WTC11 (cell line): ENCODE data around the gene ITPKB. TPM values are rescaled to one million over a fixed set of nuclear protein-coding genes. Genes with fewer than 3 reads are reported as not detected.

Source experiments
- ATAC-seq: fragments of 200-7000 bp; cut with Tn5 transposase; 2 replicates; pipeline ENCODE4 v1.10.0; 2021; ENCODE audit warnings: mild to moderate bottlenecking, moderate library complexity
- CTCF ChIA-PET: fragments of 300-600 bp; sonication (Branson Sonifier 250); formaldehyde crosslinking; loops from one replicate; lab custom pipeline; 2021; ENCODE audit warnings: antibody characterized with exemption; lab: Charles Lee
- POLR2A ChIA-PET: fragments of 350-600 bp; sonication (Branson Sonifier 250); formaldehyde crosslinking; loops from one replicate; lab custom pipeline; 2021; ENCODE audit warnings: antibody characterized with exemption; lab: Charles Lee
- DNase-seq: peaks from one replicate; pipeline ENCODE4 v3.0.0; 2021; ENCODE audit warnings: low spot score
- H3K27ac Mint-ChIP-seq: 2 replicates; pipeline ENCODE4 v1.8.0; 2021; ENCODE audit warnings: mixed read lengths
- H3K27me3 Mint-ChIP-seq: 2 replicates; pipeline ENCODE4 v1.8.0; 2021; ENCODE audit warnings: low read depth, mild to moderate bottlenecking, moderate library complexity, mixed read lengths
- H3K36me3 Mint-ChIP-seq: 2 replicates; pipeline ENCODE4 v1.8.0; 2021; ENCODE audit warnings: mixed read lengths
- H3K4me1 Mint-ChIP-seq: 2 replicates; pipeline ENCODE4 v1.8.0; 2022; ENCODE audit warnings: mixed read lengths
- H3K4me3 Mint-ChIP-seq: 2 replicates; pipeline ENCODE4 v1.8.0; 2021; ENCODE audit warnings: mild to moderate bottlenecking, moderate library complexity, mixed read lengths
- H3K9me3 Mint-ChIP-seq: 2 replicates; pipeline ENCODE4 v1.8.0; 2021; ENCODE audit warnings: mixed read lengths
- AR ChIP-seq: fragments of 250-450 bp; sonication (Bioruptor Pico); IDR thresholded peaks from 2 replicates; pipeline ENCODE4 v1.9.0; 2021; ENCODE audit warnings: mild to moderate bottlenecking
- ATF2 ChIP-seq: sonication (generic); formaldehyde crosslinking; IDR thresholded peaks from 2 replicates; pipeline ENCODE4 v1.8.1; 2022; ENCODE audit warnings: low read depth, missing genetic modification reagents, borderline replicate concordance
- CBFB ChIP-seq: sonication (generic); formaldehyde crosslinking; IDR thresholded peaks from 2 replicates; pipeline ENCODE4 v1.8.1; 2022; ENCODE audit warnings: mild to moderate bottlenecking, low read depth, missing genetic modification reagents
- CTCF ChIP-seq: fragments of 200-600 bp; IDR thresholded peaks from 2 replicates; pipeline ENCODE4 v1.8.0; 2022; ENCODE audit warnings: antibody characterized with exemption
- E2F1 ChIP-seq: sonication (generic); formaldehyde crosslinking; IDR thresholded peaks from 2 replicates; pipeline ENCODE4 v1.8.0; 2022; ENCODE audit warnings: mild to moderate bottlenecking, missing genetic modification reagents
- ELF4 ChIP-seq: sonication (generic); formaldehyde crosslinking; IDR thresholded peaks from 2 replicates; pipeline ENCODE4 v1.8.1; 2022; ENCODE audit warnings: low read depth, mild to moderate bottlenecking, moderate library complexity, missing genetic modification reagents
- EMX1 ChIP-seq: fragments of 250-450 bp; sonication (Bioruptor Pico); IDR thresholded peaks from 2 replicates; pipeline ENCODE4 v1.8.0; 2021; ENCODE audit warnings: mild to moderate bottlenecking
- FOXP4 ChIP-seq: sonication (generic); formaldehyde crosslinking; IDR thresholded peaks from 2 replicates; pipeline ENCODE4 v1.8.0; 2022; ENCODE audit warnings: mild to moderate bottlenecking, missing genetic modification reagents
- GABPB1 ChIP-seq: sonication (generic); formaldehyde crosslinking; IDR thresholded peaks from 2 replicates; pipeline ENCODE4 v1.8.1; 2023; ENCODE audit warnings: mild to moderate bottlenecking, missing genetic modification reagents
- GRHL2 ChIP-seq: fragments of 250-450 bp; sonication (Bioruptor Pico); IDR thresholded peaks from 2 replicates; pipeline ENCODE4 v1.8.0; 2022; ENCODE audit warnings: mild to moderate bottlenecking, moderate library complexity; ENCODE audit not compliant: insufficient replicate concordance, severe bottlenecking
- NFE2L1 ChIP-seq: sonication (generic); formaldehyde crosslinking; IDR thresholded peaks from 2 replicates; pipeline ENCODE4 v1.8.1; 2023; ENCODE audit warnings: missing genetic modification reagents
- NR1H2 ChIP-seq: sonication (generic); formaldehyde crosslinking; IDR thresholded peaks from 2 replicates; pipeline ENCODE4 v1.9.0; 2021; ENCODE audit warnings: mild to moderate bottlenecking, moderate library complexity, missing genetic modification reagents
- OVOL2 ChIP-seq: fragments of 250-450 bp; sonication (Bioruptor Pico); IDR thresholded peaks from 2 replicates; pipeline ENCODE4 v1.9.0; 2021; ENCODE audit warnings: mild to moderate bottlenecking, borderline replicate concordance
- TP53 ChIP-seq: sonication (generic); formaldehyde crosslinking; IDR thresholded peaks from 2 replicates; pipeline ENCODE4 v1.8.1; 2023; ENCODE audit warnings: mild to moderate bottlenecking, missing genetic modification reagents
- ZBTB21 ChIP-seq: sonication (generic); formaldehyde crosslinking; IDR thresholded peaks from 2 replicates; pipeline ENCODE4 v1.8.1; 2023; ENCODE audit warnings: mild to moderate bottlenecking, missing genetic modification reagents, borderline replicate concordance
- ZBTB43 ChIP-seq: sonication (generic); formaldehyde crosslinking; IDR thresholded peaks from 2 replicates; pipeline ENCODE4 v1.8.1; 2023; ENCODE audit warnings: mild to moderate bottlenecking, missing genetic modification reagents
- ZNF263 ChIP-seq: sonication (generic); formaldehyde crosslinking; IDR thresholded peaks from 2 replicates; pipeline ENCODE4 v1.8.1; 2022; ENCODE audit warnings: low read depth, mild to moderate bottlenecking, moderate library complexity, missing genetic modification reagents
- ZNF423 ChIP-seq: fragments of 250-450 bp; sonication (Bioruptor Pico); IDR thresholded peaks from 2 replicates; pipeline ENCODE4 v2.1.2; 2022; ENCODE audit warnings: mild to moderate bottlenecking, moderate library complexity
- total RNA-seq: library from RNA; stranded (reverse); gene quantifications from 3 replicates; pipeline ENCODE4 v1.2.3, GENCODE V29; 2021

ITPKB gene
- total RNA-seq, 1 experiment from 2014 or later = 15.6 TPM

- Mint-ChIP-seq H3K27me3 (peaks cover 43% of the 10 kb centered on the region), H3K4me1 (peaks cover 52% of the 10 kb centered on the region), H3K9me3 (no peaks in the 10 kb centered on the region), H3K27ac (no peak overlapping the region), H3K4me3 (no peak overlapping the region), H3K36me3 (no peaks in the 10 kb centered on the region)
- DNase-seq (no peak), ATAC-seq (no peak)
- CTCF ChIA-PET = interaction anchor here (1.0 to 1.4 kb wide), 2 partner anchors 30 to 35 kb away, joined by 3 to 6 read pairs; no protein-coding TSS in a partner anchor
- TF ChIP-seq ZNF423 (CRISPR knock-in tag) = no peak
- no peak for TF ChIP-seq TP53
- TF ChIP-seq EMX1 (CRISPR knock-in tag) = no peak
- TF ChIP-seq ELF4 (CRISPR knock-in tag) = no peak
- no peak for TF ChIP-seq NFE2L1
- no peak for TF ChIP-seq NR1H2 (CRISPR knock-in tag)
- no peak for TF ChIP-seq ZBTB21
- no peak for TF ChIP-seq ATF2 (CRISPR knock-in tag)
- TF ChIP-seq FOXP4 (CRISPR knock-in tag) = no peak
- no peak for TF ChIP-seq OVOL2 (CRISPR knock-in tag)
- TF ChIP-seq CTCF = no peak
- TF ChIP-seq AR = no peak
- TF ChIP-seq GABPB1 (CRISPR knock-in tag) = no peak
- no peak for TF ChIP-seq ZBTB43
- no peak for TF ChIP-seq E2F1 (CRISPR knock-in tag)
- no peak for TF ChIP-seq GRHL2 (CRISPR knock-in tag)
- TF ChIP-seq CBFB (CRISPR knock-in tag) = no peak
- no peak for TF ChIP-seq ZNF263 (CRISPR knock-in tag)
- POLR2A ChIA-PET = no interaction called here
Measured at GRCh38 chr1:226684026-226684425, 55.1 kb downstream of the ITPKB start.
